Neural cell (in vitro differentiated cells): ENCODE data around the gene ZCCHC3. TPM values are rescaled to one million over a fixed set of nuclear protein-coding genes. Genes with fewer than 3 reads are reported as not detected.
A peak's percentile ranks its signal among the peaks of the same experiment; 100 is the strongest.

Experiments used
- H2AFZ ChIP-seq: fragments of 200-600, 300-800 bp; sonication (generic), shearing (Covaris generic); 2 replicates; pipeline ENCODE4 v1.6.0; 2014; ENCODE audit warnings: low read depth, mild to moderate bottlenecking, antibody characterized with exemption, low read length, moderate library complexity
- H3F3A ChIP-seq: fragments of 200-600 bp; shearing (Covaris generic); 2 replicates; pipeline ENCODE4 v1.6.1; 2016; ENCODE audit warnings: mild to moderate bottlenecking, moderate library complexity, mixed read lengths, antibody characterized with exemption, low read length; ENCODE audit not compliant: insufficient read depth, poor library complexity, severe bottlenecking
- H3K27ac ChIP-seq: fragments of 200-600, 300-800 bp; sonication (generic), shearing (Covaris generic); 2 replicates; pipeline ENCODE4 v1.5.1; 2014; ENCODE audit warnings: mild to moderate bottlenecking, low read length, moderate library complexity
- H3K27me3 ChIP-seq: fragments of 300-800, 200-600 bp; sonication (generic), shearing (Covaris generic); 2 replicates; pipeline ENCODE4 v1.6.0; 2014; ENCODE audit warnings: mild to moderate bottlenecking, low read depth, low read length, moderate library complexity; ENCODE audit not compliant: insufficient read depth
- H3K36me3 ChIP-seq: fragments of 300-800, 200-600 bp; sonication (generic), shearing (Covaris generic); 2 replicates; pipeline ENCODE4 v1.5.1; 2014; ENCODE audit warnings: mild to moderate bottlenecking, antibody characterized with exemption, low read length, moderate library complexity; ENCODE audit not compliant: insufficient read depth
- H3K4me2 ChIP-seq: fragments of 300-800, 200-600 bp; sonication (generic), shearing (Covaris generic); 2 replicates; pipeline ENCODE4 v1.6.0; 2014; ENCODE audit warnings: mild to moderate bottlenecking, low read length
- H3K4me3 ChIP-seq: fragments of 300-800, 200-600 bp; sonication (generic), shearing (Covaris generic); 2 replicates; pipeline ENCODE4 v1.5.1; 2014; ENCODE audit warnings: mild to moderate bottlenecking, low read length, moderate library complexity
- H3K79me2 ChIP-seq: fragments of 200-600 bp; shearing (Covaris generic); replicated peaks from 2 replicates; pipeline ENCODE4 v1.6.0; 2014; ENCODE audit warnings: mild to moderate bottlenecking, low read length, moderate library complexity; ENCODE audit not compliant: insufficient read depth
- H3K9ac ChIP-seq: fragments of 300-800, 200-600 bp; sonication (generic), shearing (Covaris generic); 2 replicates; pipeline ENCODE4 v1.6.1; 2016; ENCODE audit warnings: mild to moderate bottlenecking, low read length, mixed read lengths
- H3K9me2 ChIP-seq: fragments of 200-600 bp; shearing (Covaris generic); 2 replicates; pipeline ENCODE4 v1.6.1; 2016; ENCODE audit warnings: mild to moderate bottlenecking, low read length, mixed read lengths; ENCODE audit not compliant: insufficient read depth
- H3K9me3 ChIP-seq: fragments of 200-600, 300-800 bp; sonication (generic), shearing (Covaris generic); 2 replicates; pipeline ENCODE4 v1.6.1; 2016; ENCODE audit warnings: mild to moderate bottlenecking, mixed run types, low read length, moderate library complexity, mixed read lengths
- H4K20me1 ChIP-seq: fragments of 200-600 bp; shearing (Covaris generic); 2 replicates; pipeline ENCODE4 v1.6.1; 2016; ENCODE audit warnings: mild to moderate bottlenecking, mixed run types; ENCODE audit not compliant: insufficient read depth
- CTCF ChIP-seq: fragments of 450-650 bp; IDR thresholded peaks from 2 replicates; pipeline ENCODE4 v1.5.1; 2014; ENCODE audit warnings: antibody characterized with exemption, mild to moderate bottlenecking, moderate library complexity; ENCODE audit not compliant: poor library complexity, severe bottlenecking
- EP300 ChIP-seq: fragments of 450-650 bp; conservative IDR thresholded peaks from 2 replicates; pipeline ENCODE4 v1.6.1; 2014; ENCODE audit warnings: antibody characterized with exemption, mild to moderate bottlenecking, moderate library complexity; ENCODE audit not compliant: poor library complexity, severe bottlenecking
- MXI1 ChIP-seq: fragments of 450-650 bp; conservative IDR thresholded peaks from 2 replicates; pipeline ENCODE4 v1.6.1; 2014; ENCODE audit warnings: antibody characterized with exemption, mild to moderate bottlenecking; ENCODE audit not compliant: poor library complexity, severe bottlenecking
- POLR2AphosphoS5 ChIP-seq: IDR thresholded peaks from 2 replicates; pipeline ENCODE4 v1.6.1; 2012
- RAD21 ChIP-seq: fragments of 450-650 bp; conservative IDR thresholded peaks from 2 replicates; pipeline ENCODE4 v1.6.1; 2014; ENCODE audit warnings: antibody characterized with exemption, mild to moderate bottlenecking, moderate library complexity
- REST ChIP-seq: IDR thresholded peaks from 2 replicates; pipeline ENCODE4 v1.6.1; 2012; ENCODE audit warnings: borderline replicate concordance
- SMC3 ChIP-seq: fragments of 450-650 bp; conservative IDR thresholded peaks from 2 replicates; pipeline ENCODE4 v1.6.1; 2014; ENCODE audit warnings: antibody characterized with exemption, mild to moderate bottlenecking, moderate library complexity; ENCODE audit not compliant: poor library complexity
- TAF1 ChIP-seq: IDR thresholded peaks from 2 replicates; pipeline ENCODE4 v1.6.1; 2012; ENCODE audit warnings: low read depth
- polyA plus RNA-seq: library from polyadenylated mRNA; depleted of rRNA; stranded (reverse); fragments of >200 nt; gene quantifications from 2 replicates; pipeline ENCODE4 v1.2.3, GENCODE V29; 2014

Gene ZCCHC3
- polyA plus RNA-seq, 1 donor from 2014 or later = 15.5 TPM

GRCh38 chr20:308427-309038 lies 11.2 kb downstream of the ZCCHC3 start:
- Histone ChIP-seq H3K9me3 (no peaks in the 10 kb centered on the region), H3K27ac (peak overlapping the region; percentile 98), H3K9ac (peak overlapping the region; percentile 95), H3F3A (peaks cover 20% of the 10 kb centered on the region), H4K20me1 (no peaks in the 10 kb centered on the region), H3K4me3 (peak overlapping the region; percentile 71), H3K36me3 (no peaks in the 10 kb centered on the region), H3K27me3 (no peaks in the 10 kb centered on the region), H3K9me2 (no peaks in the 10 kb centered on the region), H3K79me2 (peaks cover 4% of the 10 kb centered on the region), H2AFZ (no peak overlapping the region), H3K4me2 (peak overlapping the region; percentile 96)
- TF ChIP-seq MXI1 (no peak), POLR2AphosphoS5 (no peak), TAF1 (no peak), CTCF (no peak), REST (no peak), SMC3 (no peak)

- Histone ChIP-seq H3K36me3 (no peaks in the 10 kb centered on the region), H4K20me1 (no peaks in the 10 kb centered on the region), H3F3A (peaks cover 20% of the 10 kb centered on the region), H3K9me2 (no peaks in the 10 kb centered on the region), H3K9me3 (no peaks in the 10 kb centered on the region), H2AFZ (peak overlapping the region; percentile 84), H3K4me2 (peak overlapping the region; percentile 96), H3K27me3 (no peaks in the 10 kb centered on the region), H3K4me3 (peak overlapping the region; percentile 71), H3K27ac (peak overlapping the region; percentile 98), H3K9ac (peak overlapping the region; percentile 95), H3K79me2 (peaks cover 4% of the 10 kb centered on the region)
- TF ChIP-seq SMC3 (peak; percentile 35), EP300 (no peak), RAD21 (peak; percentile 55), CTCF (peak; percentile 56), MXI1 (no peak)
These were observed 12.0 kb downstream of the ZCCHC3 start for GRCh38 chr20:309306-309840.
